Stimulated activated CD8-positive, alpha-beta memory T cell treated with anti-CD3 and anti-CD28 coated beads, Interleukin-2, amount 100 ng/mL, for 1 hour (primary cell): ENCODE measurements around the gene SRGAP3.

ENCODE experiments used
- DNase-seq, 2 donors: peaks; one replicate each; pipeline ENCODE4 v3.0.0-alpha.2; 2020; ENCODE audit warnings: low read depth in 2 of 2

Gene SRGAP3

GRCh38 chr3:9201955-9202354 is 47.5 kb downstream of the SRGAP3 start:
- DNase-seq, result no peak

GRCh38 chr3:9201266-9201665 is 48.2 kb downstream of the SRGAP3 start:
- DNase-seq, result no peak

GRCh38 chr3:9199775-9200174 is 49.7 kb downstream of the SRGAP3 start:
- DNase-seq, result no peak

- DNase-seq, result no peak
Measured at GRCh38 chr3:9198899-9199335, 50.5 kb downstream of the SRGAP3 start.

GRCh38 chr3:9198261-9198660 is 51.2 kb downstream of the SRGAP3 start:
- DNase-seq, result no peak

- no peak for DNase-seq
Measured at GRCh38 chr3:9196020-9196419, 53.4 kb downstream of the SRGAP3 start.

GRCh38 chr3:9195390-9195789 is 54.1 kb downstream of the SRGAP3 start:
- no peak for DNase-seq

- DNase-seq, result no peak
Measured at GRCh38 chr3:9194509-9195184, 54.8 kb downstream of the SRGAP3 start.

GRCh38 chr3:9193633-9194195 is 55.7 kb downstream of the SRGAP3 start:
- DNase-seq, result no peak

- no peak for DNase-seq
Measured at GRCh38 chr3:9193211-9193610, 56.2 kb downstream of the SRGAP3 start.

GRCh38 chr3:9192248-9193025 is 57.0 kb downstream of the SRGAP3 start:
- DNase-seq, result no peak

- DNase-seq, result no peak
Measured at GRCh38 chr3:9190276-9190675, 59.2 kb downstream of the SRGAP3 start.

GRCh38 chr3:9188583-9188982 is 60.9 kb downstream of the SRGAP3 start:
- no peak for DNase-seq

- DNase-seq, result no peak
Measured at GRCh38 chr3:9185701-9186100, 63.7 kb downstream of the SRGAP3 start.

- no peak for DNase-seq
Measured at GRCh38 chr3:9185046-9185445, 64.4 kb downstream of the SRGAP3 start.

- DNase-seq, result no peak
Measured at GRCh38 chr3:9184461-9184835, 65.0 kb downstream of the SRGAP3 start.

GRCh38 chr3:9183811-9184460 is 65.5 kb downstream of the SRGAP3 start:
- no peak for DNase-seq

- no peak for DNase-seq
Measured at GRCh38 chr3:9183011-9183410, 66.4 kb downstream of the SRGAP3 start.

- DNase-seq, result no peak
Measured at GRCh38 chr3:9180764-9181117, 68.7 kb downstream of the SRGAP3 start.

- DNase-seq, result no peak
Measured at GRCh38 chr3:9179826-9180763, 69.4 kb downstream of the SRGAP3 start.

GRCh38 chr3:9178697-9179096 is 70.7 kb downstream of the SRGAP3 start:
- DNase-seq, result no peak

- DNase-seq, result no peak
Measured at GRCh38 chr3:9175421-9175820, 74.0 kb downstream of the SRGAP3 start.
